Measurements from ENCODE around the gene OR6N2.

OR6N2 gene

GRCh38 chr1:158781104-158781503 lies at the start of gene OR6N2:
TSS of gene OR6N2 (minus strand) at chr1:158781204. CDS start at chr1:158777635, 3,569 bp downstream.
- no peak for DNase-seq

- DNase-seq: no peak
Measured at GRCh38 chr1:158830074-158830677, 49.2 kb upstream of the OR6N2 start.

DNA sequence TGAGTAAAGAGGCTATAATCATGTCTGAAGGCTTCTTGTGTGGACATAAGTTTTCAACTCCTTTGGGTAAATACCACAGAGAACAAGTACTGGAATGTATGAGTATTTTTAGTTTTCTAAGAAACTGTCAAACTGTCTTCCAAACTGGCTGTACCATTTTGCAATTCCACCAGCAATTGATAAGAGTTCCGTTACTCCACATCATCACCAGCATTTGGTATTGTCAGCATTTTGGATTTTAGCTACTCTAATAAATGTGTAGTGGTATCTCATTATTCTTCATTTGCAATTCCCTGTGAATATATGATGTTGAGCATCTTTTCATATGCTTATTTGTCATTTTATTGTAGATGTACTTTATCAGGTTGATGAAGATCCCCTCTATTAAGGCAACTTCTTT lies 40.7 kb upstream of the OR6N2 start:
- no peak for DNase-seq

DNA sequence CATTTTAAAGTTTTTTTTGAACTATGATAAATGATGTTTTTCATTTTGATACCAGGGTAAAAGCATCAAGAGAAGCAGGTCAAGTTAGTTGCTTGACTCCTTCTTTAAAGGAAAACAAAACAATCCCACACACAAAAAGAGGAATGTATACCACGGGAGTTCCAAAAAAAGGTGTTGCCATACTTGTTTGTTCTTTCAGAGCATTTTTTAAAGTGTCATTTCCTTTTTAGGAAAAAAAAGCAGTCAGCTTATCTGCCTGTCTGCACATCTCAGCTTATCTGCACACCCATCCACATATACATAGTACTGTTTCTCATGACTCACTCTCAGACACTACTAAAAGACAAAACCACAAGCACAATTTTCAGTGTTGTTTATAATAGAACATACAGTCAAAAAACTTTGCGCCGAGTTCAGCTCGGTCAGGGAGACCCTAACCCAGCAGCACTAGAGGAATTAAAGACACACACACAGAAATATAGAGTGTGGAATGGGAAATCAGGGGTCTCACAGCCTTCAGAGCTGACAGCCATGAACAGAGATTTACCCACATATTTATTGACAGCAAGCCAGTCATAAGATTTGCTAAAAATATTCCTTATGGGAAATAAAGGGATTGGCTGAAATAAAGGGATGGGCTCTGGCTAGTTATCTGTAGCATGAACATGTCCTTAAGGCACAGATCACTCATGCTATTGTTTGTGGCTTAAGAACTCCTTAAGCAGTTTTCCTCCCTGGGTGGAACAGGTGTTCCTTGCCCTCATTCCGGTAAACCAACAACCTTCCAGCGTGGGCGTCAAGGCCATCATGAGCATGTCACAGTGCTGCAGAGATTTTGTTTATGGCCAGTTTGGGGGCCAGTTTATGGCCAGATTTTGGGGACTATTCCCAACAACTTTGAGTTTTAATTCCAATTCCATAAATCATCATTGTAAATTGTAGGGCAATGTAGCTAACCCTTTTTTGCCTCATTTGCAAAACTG lies 38.7 kb upstream of the OR6N2 start:
- peak; percentile 24 for DNase-seq

DNA sequence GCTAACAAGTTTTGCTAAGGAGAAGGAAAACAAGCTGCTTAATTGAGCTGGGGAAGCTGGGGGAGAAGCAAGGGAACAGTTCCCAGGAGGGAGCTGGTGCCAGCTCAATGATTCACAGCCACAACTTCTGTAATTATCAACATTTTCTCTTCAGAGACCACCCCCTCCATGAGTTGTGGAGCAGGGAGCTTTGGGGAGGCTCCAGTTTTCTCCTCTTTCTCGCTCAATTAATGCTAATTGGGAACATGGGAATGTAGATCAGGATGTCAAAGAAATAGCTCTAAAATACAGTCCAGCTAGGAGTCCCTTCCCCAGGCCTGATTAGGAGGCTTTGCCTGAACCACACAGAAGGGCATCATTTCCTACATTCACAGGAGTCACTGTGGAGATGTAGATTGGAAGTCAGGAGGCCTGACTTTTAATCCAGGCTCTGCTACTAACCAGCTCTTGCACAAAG lies 38.0 kb upstream of the OR6N2 start:
- DNase-seq: no peak

DNA sequence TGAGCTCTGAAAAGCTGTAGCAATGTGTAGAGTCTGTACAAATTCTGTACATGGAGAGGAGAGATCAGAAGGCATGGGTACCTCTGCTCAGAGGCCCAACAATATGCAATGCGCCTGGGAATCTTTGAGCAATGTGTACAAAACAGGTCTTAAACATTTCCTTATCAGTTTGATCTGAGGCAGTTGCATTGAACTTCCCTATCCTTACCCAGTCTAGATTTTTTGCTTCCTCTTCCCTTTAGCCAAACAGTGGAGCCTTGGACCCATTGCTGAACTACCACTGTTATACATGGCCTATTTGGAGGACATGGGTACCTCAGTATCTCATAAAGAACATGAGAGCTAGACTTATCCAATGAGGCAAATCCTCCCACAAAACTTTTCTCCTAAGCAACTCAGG lies 37.6 kb upstream of the OR6N2 start:
- DNase-seq: no peak

DNA sequence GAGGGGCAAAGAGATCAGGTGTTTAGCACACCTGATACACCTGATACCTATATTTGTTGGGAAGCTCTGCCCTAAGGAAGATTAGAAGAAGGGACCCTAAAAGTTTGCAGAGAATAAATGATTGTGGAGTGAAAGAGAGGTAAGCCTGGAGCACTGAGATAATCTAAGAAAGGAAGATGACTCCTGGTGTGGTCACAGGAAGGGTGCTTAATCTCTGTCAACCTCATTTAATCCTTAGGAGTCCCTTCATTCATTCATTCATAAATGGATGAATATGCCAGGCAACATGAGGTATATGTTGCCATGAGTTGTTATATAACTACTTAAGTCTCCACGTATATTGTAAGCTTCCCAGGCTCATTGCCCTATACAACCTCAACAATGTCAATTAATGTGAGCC lies 34.0 kb upstream of the OR6N2 start:
- DNase-seq: no peak

- DNase-seq: no peak
Measured at GRCh38 chr1:158813164-158813563, 32.2 kb upstream of the OR6N2 start.

- DNase-seq: no peak
Measured at GRCh38 chr1:158812336-158812735, 31.3 kb upstream of the OR6N2 start.

DNA sequence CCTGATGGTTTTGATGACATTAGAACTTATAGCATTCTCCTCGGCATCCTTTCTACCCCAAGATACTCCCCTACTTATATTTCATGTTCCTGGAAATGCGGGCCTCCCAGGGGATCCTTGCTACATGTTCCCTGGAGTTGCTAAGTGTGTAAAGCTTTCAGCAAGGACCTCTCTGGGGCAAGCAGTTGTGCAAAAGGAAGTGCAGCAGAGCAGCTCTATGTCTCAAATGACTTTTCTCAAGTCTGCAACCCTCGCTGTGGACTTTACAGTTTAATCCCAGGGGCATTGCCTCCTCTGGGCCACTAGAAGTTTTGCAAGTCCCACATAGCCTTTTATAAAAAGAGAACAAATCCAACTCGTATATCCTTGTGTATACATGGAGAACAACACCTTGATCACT lies 29.3 kb upstream of the OR6N2 start:
- DNase-seq: no peak

- no peak for DNase-seq
Measured at GRCh38 chr1:158809862-158810261, 28.9 kb upstream of the OR6N2 start.

DNA sequence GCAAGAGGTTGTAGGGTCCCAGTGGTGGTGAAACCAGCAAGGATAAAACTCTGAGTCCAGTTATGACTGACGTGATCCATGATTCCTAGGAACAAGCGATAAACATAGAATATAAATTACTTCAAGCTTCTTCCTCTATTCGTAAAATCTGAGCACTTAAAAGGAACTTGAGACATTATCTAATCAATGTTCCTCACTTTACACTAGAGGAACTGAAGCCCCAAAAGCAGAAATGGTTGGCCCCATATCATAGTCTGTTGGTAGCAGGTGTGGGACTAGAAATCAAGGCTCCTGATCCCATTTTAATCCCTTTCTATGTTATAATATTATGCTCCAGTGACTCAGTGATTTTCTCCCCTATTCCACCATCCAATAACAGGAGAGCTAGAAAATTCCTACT lies 28.3 kb upstream of the OR6N2 start:
- no peak for DNase-seq

- DNase-seq: no peak
Measured at GRCh38 chr1:158806916-158807536, 26.0 kb upstream of the OR6N2 start.

- DNase-seq: no peak
Measured at GRCh38 chr1:158803678-158804077, 22.7 kb upstream of the OR6N2 start.

DNA sequence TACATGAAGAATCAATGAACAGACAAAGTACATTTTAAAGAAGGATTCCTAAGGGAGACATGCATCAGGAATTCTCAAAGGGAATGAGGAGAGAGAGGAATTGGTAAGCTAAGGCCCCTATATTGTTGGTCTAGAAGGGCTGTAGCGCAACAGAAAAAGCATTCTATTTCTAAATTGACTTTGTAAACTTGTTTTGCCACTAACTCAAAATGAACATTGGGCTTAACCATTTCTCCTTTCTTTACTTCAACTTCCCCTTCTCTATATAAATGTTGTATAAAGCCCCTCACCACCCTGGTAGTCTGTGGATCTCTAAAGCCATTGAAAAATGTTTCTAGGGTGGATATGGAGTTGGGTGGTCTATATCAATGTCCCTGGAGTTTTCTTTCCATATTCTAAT lies 20.4 kb upstream of the OR6N2 start:
- no peak for DNase-seq

DNA sequence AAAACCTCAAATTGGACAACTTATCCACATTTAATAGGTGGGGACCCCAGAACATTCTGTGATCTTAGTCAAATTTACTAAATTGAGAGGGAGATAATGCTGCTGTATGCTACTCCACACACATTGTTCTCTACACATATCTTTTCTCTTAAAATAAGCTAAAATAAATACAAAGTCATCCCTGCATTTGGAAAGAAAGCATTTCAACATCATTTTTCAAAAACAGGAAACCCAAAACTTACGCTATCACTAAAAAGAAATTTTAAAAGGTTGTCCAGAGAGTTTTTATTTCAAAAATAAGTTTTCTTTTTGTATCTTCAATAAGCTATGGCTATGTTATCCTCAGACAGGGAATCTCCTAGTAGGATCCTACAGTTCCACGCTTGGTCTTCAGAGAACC lies 19.5 kb upstream of the OR6N2 start:
- DNase-seq: no peak

DNA sequence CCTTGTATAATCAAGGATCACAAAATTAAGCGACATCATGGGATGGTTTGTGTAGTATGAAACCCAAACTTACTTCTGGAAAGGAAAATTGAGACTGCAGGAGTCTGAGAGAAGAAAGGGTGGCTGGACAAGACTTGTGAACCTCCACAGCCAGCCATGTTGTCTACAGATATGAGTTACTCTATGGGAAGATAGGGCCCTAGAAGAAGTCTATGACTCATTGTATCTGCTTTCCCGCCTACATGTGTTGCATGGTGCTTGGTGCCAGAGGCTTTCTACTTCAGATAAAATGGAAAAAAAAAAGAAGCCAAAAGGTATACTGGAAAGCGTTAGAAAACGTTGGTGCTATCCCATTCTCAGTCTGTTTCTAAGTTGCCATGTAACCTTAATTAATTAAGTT lies 18.7 kb upstream of the OR6N2 start:
- DNase-seq: peak; percentile 21

DNA sequence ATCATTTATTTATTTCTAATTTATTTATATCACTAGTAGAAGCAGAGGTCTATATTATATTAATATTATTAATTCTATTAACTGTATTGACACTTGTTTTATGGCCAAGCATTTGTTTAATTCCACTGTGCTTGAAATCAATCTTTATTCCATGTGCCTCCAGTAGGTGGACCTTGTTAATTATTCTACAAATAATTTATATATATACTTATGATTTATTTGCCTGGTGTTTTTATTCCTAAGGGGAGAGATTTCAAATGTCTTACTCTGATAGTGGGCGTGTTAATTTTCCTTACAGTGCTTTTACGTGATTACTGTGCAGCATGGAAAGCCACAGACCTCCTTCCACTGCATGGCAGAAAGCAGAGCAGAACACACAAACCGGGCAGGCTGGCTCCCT lies 17.5 kb upstream of the OR6N2 start:
- no peak for DNase-seq

DNA sequence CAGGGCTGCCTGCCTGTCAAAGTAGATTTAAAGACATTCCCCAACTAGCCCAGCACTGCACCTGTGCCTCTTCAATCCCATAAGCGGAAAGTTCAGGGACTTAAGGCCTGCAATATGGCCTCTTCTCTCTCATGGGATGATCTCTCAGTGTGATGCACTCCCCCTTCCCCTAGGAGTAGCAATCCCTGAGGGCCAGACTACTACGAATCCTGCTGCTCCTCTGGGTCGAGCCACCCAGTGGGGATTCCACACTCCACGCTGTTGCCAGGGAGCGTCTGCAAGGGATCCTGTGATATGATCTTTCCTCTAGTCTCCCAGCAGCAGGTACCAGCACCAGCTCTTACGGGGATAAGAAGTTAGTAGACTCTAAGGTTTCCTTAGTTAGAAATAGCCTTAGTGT lies 13.2 kb upstream of the OR6N2 start:
- no peak for DNase-seq

DNA sequence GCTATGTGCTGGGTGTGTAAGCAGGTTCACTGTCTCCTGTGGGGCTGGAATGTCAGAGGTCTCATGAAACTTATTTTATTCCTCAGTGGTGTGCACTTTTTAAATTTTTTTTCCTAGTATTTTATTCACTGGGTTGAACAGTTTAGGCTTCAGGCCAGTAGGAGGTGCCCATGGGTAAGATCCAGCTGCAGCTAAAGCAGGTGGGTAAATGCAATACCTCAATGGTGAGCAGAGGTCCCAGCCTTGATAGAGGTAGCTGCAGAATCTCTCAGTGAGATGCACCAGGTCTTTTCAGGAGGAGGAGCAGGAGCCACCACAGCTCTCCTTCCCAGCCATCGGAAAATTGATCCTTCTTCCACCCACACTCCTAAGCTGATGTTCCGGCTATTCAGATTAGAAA lies 12.6 kb upstream of the OR6N2 start:
- peak; percentile 54 for DNase-seq

DNA sequence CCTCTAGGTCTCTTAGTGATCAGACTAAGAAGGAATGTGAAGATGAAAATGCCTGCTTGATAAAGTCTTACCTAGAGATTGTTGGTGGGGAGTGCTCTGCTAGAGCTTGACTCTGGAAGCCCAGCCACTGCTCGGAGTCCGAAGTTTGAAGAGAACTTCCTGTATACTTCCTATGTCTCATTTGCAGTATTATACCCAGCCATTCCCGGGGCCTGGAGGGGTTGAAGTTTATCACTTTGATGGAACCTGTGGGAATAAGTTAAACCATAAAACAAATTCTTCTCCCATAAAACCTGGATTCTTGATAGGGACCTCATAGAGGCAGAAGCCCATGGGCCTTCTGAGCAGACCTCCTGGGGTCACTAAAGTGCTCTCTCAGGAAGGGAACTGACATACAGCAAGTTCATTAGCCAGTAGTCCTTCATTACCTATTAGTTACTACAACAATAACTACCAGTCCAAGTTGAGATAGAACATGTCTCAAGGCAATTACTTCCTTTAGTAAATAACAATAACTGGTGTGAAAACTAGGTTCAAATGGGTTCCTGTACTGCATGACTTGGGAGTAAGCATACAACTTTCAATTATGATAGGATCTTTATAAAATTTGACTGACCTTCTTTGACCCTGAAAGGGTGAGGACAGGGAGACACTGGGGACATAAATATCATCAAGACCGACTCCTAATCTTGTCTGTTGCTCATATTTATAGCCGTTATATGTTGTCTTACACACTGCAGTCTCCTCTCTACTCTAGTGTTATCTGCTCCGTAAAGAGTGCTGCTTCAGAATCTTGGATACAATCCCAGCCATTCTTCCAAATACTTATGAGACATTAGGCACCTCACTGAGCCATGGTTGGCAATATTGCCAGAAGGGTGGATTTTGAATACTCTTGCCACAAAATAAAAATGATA lies 8.8 kb downstream of the OR6N2 start, which contains the start of gene OR6N1:
TSS of gene OR6N1 (minus strand) at position 246 of the 917 bp plus-strand sequence. CDS start 5,513 bp downstream, outside the sequence.
- no peak for DNase-seq

DNA sequence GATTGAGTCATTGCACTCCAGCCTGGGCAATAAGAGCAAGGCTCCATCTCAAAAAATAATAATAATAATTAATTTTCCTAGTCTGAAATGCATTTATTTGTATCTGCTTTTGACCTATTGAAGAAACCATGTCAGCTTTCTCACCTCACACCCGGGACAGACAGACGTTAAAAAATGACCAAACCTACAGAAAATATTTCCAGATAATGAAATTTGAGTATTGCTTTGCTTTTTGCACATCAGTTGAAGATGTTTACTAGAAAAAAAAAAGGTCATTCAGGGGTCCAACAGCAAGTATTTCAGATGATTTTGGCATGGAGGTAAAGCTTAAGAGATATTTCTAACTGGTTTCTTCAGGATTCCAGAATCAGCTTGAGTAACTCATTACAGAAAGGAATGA lies 26.6 kb downstream of the OR6N2 start, which contains the start of gene OR6K6:
TSS of gene OR6K6 (plus strand) at position 301 of the 400 bp plus-strand sequence. CDS start 168 bp downstream, outside the sequence.
- DNase-seq: no peak

Data from stimulated activated CD4-positive, alpha-beta T cell treated with anti-CD3 and anti-CD28 coated beads, Interleukin-15, amount 100 ng/mL, for 24 hours (primary cell).